COLO829 (cell line): ENCODE data around the gene PLD4.
"Not testable (repeated sequence)": the region's sequence is repeated elsewhere in the genome, so short reads cannot be mapped to it uniquely, and the experiment has no call there.

Experiments used
- DNase-seq: peaks from one replicate; pipeline ENCODE4 v3.0.0; 2012; ENCODE audit warnings: low spot score

The PLD4 gene

DNA sequence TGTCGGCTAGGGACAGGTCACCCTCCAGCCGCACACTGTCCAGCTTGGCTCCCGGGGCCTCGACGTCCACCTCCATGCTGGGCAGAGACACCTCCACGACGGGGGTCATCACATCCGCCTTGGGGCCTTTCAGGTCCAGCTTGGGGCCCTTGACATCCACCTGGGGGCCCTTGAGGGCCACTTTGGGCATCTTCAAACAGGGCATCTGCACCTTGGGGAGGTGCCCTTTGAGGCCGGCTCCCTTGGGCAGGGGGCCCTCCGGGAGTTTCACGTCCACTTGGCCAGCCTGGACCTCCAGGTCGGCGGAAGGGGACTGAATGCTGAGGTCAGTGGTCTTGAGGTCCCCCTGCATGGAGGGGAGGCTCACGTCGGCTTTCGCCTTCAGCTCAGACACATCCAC, 17.9 kb downstream of the PLD4 start:
- no peak for DNase-seq

DNA sequence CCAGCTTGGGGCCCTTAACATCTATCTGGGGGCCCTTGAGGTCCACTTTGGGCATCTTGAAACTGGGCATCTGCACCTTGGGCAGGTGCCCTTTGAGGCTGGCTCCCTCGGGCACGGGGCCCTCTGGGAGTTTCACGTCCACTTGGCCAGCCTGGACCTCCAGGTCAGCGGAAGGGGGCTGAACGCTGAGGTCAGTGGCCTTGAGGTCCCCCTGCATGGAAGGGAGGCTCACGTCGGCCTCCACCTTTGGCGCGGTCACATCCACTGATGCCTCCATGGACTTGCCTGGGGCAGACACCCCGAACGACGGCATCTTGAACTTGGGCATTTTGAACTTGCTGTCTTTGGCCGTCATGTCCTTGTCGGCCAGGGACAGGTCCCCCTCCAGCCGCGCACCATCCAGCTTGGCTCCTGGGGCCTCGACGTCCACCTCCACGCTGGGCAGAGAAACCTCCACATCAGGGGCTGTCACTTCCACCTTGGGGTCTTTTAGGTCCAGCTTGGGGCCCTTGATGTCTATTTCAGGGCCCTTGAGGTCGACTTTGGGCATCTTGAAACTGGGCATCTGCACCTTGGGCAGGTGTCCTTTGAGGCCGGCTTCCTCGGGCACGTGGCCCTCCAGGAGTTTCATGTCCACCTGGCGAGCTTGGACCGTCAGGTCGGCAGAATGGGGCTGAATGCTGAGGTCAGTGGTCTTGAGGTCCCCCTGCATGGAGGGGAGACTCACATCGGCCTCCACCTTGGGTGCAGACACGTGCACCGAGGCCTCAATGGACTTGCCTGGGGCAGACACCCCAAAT, 18.7 kb downstream of the PLD4 start:
- not testable (repeated sequence) for DNase-seq

DNA sequence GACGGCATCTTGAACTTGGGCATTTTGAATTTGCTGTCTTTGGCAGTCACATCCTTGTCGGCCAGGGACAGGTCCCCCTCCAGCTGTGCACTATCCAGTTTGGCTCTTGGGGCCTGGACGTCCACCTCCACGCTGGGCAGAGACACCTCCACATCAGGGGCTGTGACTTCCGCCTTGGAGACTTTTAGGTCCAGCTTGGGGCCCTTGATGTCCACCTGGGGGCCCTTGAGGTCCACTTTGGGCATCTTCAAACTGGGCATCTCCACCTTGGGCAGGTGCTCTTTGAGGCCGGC, 19.3 kb downstream of the PLD4 start:
- not testable (repeated sequence) for DNase-seq

DNA sequence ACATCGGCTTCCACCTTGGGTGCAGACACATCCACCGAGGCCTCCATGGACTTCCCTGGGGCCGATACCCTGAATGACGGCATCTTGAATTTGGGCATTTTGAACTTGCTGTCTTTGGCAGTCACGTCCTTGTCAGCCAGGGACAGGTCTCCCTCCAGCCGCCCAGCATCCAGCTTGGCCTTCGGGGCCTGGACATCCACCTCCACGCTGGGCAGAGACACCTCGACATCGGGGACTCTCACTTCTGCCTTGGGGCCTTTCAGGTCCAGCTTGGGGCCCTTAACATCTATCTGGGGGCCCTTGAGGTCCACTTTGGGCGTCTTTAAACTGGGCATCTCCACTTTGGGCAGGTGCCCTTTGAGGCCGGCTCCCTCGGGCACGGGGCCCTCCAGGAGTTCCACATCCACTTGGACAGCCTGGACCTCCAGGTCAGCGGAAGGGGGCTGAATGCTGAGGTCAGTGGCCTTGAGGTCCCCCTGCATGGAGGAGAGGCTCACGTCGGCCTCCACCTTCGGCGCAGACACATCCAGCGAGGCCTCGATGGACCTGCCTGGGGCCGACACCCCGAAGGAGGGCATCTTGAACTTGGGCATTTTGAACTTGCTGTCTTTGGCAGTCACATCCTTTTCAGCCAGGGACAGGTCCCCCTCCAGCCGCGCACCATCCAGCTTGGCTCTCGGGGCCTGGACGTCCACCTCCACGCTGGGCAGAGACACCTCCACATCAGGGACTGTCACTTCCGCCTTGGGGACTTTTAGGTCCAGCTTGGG, 19.9 kb downstream of the PLD4 start:
- DNase-seq = not testable (repeated sequence)

DNA sequence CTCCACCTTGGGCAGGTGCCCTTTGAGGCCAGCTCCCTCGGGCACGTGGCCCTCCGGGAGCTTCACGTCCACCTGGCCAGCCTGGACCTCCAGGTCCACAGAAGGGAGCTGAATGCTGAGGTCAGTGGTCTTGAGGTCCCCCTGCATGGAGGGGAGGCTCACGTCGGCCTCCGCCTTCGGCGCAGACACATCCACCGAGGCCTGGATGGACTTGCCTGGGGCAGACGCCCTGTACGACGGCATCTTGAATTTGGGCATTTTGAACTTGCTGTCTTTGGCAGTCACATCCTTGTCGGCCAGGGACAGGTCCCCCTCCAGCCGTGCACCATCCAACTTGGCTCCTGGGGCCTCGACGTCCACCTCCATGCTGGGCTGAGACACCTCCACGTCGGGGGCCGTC, 20.6 kb downstream of the PLD4 start:
- DNase-seq = not testable (repeated sequence)

DNA sequence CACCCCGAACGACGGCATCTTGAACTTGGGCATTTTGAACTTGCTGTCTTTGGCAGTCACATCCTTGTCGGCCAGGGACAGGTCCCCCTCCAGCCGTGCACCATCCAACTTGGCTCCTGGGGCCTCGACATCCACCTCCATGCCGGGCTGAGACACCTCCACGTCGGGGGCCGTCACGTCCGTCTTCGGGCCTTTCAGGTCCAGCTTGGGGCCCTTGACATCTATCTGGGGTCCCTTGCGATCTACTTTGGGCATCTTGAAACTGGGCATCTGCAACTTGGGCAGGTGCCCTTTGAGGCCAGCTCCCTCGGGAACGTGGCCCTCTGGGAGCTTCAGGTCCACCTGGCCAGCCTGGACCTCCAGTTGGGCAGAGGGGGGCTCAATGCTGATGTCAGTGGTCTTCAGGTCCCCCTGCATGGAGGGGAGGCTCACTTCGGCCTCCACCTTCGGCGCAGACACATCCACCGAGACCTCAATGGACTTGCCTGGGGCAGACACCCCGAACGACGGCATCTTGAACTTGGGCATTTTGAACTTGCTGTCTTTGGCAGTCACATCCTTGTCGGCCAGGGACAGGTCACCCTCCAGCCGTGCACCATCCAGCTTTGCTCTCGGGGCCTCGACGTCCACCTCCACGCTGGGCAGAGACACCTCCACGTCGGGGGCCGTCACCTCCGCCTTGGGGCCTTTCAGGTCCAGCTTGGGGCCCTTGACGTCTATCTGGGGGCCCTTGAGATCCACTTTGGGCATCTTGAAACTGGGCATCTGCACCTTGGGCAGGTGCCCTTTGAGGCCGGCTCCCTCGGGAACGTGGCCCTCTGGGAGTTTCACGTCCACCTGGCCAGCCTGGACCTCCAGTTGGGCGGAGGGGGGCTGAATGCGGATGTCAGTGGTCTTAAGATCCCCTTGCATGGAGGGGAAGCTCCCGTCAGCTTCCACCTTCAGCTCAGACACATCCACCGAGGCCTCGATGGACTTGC, 21.6 kb downstream of the PLD4 start:
- DNase-seq = not testable (repeated sequence)

DNA sequence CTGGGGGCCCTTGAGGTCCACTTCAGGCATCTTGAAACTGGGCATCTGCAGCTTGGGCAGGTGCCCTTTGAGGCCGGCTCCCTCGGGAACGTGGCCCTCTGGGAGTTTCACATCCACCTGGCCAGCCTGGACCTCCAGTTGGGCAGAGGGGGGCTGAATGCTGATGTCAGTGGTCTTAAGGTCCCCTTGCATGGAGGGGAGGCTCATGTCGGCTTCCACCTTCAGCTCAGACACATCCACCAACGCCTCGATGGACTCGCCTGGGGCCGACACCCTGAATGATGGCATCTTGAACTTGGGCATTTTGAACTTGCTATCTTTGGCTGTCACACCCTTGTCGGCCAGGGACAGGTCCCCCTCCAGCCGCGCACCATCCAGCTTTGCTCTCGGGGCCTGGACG, 22.5 kb downstream of the PLD4 start:
- not testable (repeated sequence) for DNase-seq

DNA sequence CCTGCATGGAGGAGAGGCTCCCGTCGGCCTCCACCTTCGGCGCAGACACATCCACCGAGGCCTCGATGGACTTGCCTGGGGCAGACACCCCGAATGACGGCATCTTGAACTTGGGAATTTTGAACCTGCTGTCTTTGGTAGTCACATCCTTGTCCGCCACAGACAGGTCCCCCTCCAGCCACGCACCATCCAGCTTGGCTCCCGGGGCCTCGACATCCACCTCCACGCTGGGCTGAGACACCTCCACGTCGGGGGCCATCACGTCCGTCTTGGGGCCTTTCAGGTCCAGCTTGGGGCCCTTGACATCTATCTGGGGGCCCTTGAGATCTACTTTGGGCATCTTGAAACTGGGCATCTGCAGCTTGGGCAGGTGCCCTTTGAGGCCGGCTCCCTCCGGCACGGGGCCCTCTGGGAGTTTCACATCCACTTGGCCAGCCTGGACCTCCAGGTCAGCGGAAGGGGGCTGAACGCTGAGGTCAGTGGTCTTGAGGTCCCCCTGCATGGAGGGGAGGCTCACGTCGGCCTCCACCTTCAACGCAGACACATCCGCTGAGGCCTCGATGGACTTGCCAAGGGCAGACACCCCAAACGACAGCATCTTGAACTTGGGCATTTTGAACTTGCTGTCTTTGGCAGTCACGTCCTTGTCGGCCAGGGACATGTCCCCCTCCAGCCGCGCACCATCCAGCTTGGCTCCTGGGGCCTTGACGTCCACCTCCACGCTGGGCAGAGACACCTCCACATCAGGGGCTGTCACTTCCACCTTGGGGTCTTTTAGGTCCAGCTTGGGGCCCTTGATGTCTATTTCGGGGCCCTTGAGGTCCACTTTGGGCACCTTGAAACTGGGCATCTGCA, 23.4 kb downstream of the PLD4 start:
- not testable (repeated sequence) for DNase-seq

DNA sequence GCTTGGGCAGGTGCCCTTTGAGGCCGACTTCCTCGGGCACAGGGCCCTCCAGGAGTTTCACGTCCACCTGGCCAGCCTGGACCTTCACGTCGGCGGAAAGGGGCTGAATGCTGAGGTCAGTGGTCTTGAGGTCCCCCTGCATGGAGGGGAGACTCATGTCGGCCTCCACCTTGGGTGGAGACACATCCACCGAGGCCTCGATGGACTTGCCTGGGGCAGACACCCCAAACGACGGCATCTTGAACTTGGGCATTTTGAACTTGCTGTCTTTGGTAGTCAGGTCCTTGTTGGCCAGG, 24.0 kb downstream of the PLD4 start:
- no peak for DNase-seq

DNA sequence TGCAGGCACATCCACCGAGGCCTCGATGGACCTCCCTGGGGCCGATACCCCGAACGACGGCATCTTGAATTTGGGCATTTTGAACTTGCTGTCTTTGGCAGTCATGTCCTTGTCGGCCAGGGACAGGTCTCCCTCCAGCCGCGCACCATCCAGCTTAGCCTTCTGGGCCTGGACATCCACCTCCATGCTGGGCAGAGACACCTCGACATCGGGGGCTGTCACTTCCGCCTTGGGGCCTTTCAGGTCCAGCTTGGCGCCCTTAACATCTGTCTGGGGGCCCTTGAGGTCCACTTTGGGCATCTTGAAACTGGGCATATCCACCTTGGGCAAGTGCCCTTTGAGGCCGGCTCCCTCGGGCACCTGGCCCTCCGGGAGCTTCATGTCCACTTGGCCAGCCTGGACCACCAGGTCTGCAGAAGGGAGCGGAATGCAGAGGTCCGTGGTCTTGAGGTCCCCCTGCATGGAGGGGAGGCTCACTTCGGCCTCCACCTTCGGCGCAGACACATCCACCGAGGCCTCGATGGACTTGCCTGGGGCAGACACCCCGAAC, 24.8 kb downstream of the PLD4 start:
- not testable (repeated sequence) for DNase-seq

DNA sequence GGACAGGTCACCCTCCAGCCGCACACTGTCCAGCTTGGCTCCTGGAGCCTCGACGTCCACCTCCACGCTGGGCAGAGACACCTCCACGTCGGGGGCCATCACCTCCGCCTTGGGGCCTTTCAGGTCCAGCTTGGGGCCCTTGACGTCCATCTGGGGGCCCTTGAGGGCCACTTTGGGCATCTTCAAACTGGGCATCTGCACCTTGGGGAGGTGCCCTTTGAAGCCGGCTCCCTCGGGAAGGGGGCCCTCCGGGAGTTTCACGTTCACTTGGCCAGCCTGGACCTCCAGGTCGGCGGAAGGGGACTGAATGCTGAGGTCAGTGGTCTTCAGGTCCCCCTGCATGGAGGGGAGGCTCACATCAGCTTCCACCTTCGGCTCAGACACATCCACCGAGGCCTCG, 25.3 kb downstream of the PLD4 start:
- DNase-seq = no peak

DNA sequence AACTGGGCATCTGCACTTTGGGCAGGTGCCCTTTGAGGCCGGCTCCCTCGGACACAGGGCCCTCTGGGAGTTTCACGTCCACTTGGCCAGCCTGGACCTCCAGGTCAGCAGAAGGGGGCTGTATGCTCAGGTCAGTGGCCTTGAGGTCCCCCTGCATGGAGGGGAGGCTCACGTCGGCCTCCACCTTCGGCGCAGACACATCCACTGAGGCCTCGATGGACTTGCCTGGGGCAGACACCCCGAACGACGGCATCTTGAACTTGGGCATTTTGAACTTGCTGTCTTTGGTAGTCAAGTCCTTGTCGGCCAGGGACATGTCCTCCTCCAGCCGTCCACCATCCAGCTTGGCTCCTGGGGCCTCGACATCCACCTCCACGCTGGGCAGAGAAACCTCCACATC, 26.0 kb downstream of the PLD4 start:
- DNase-seq = not testable (repeated sequence)

DNA sequence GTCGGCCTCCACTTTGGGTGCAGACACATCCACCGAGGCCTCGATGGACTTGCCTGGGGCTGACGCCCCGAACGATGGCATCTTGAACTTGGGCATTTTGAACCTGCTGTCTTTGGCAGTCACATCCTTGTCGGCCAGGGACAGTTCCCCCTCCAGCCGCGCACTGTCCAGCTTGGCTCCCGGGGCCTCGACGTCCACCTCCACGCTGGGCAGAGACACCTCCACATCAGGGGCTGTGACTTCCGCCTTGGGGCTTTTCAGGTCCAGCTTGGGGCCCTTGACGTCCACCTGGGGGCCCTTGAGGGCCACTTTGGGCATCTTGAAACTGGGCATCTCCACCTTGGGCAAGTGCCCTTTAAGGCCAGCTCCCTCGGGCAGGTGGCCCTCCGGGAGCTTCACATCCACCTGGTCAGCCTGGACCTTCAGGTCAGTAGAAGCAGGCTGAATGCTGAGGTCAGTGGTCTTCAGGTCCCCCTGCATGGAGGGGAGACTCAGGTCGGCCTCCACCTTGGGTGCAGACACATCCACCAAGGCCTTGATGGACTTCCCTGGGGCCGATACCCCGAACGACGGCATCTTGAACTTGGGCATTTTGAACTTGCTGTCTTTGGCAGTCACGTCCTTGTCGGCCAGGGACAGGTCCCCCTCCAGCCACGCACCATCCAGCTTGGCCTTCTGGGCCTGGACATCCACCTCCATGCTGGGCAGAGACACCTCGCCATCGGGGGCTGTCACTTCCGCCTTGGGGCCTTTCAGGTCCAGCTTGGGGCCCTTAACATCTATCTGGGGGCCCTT, 27.4 kb downstream of the PLD4 start:
- not testable (repeated sequence) for DNase-seq

DNA sequence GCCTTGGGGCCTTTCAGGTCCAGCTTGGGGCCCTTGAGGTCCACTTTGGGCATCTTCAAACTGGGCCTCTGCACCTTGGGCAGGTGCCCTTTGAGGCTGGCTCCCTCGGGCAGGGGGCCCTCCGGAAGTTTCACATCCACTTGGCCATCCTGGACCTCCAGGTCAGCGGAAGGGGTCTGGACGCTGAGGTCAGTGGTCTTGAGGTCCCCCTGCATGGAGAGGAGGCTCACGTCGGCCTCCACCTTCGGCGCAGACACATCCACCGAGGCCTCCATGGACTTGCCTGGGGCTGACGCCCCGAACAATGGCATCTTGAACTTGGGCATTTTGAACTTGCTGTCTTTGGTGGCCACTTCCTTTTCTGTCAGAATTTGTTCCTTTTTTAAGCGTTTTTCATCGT, 28.4 kb downstream of the PLD4 start:
- no peak for DNase-seq

DNA sequence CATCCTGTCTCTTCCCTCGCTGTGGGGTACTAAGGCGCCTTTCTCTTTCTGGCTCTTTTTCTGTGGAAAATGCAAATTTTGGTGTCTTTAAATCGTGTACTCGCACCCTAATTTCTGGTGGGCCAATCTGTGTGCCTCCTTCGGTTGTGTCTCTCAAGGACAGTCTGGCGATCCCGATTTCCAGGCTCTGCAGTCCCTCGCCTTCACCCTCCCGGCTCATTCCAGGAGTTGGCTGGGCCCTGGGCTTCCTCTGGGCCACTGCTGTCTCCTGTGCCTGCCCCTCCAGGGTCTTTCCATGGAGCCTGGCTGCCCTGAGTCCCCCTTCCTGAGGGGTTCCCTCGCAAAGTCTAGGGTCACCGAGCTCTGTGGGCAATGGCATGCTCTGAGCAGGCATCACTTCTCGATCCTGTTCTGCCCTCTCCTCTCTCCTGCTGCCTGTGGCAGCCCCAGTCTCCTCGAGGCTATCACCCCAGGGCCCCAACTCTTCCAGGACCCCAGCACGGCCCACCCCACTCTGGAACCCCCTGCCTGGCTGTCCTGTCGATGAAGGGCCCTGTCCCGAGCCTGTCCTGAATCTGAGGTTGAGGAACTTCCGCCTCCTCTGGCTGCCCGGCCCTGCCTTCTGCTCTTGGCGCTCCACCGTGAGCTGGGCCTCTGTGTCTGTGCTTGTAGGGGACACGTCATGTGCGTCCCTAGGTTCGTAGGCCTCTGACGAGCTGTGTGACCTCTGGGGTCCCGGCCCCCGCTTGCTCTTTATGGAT, 29.4 kb downstream of the PLD4 start:
- DNase-seq = no peak

DNA sequence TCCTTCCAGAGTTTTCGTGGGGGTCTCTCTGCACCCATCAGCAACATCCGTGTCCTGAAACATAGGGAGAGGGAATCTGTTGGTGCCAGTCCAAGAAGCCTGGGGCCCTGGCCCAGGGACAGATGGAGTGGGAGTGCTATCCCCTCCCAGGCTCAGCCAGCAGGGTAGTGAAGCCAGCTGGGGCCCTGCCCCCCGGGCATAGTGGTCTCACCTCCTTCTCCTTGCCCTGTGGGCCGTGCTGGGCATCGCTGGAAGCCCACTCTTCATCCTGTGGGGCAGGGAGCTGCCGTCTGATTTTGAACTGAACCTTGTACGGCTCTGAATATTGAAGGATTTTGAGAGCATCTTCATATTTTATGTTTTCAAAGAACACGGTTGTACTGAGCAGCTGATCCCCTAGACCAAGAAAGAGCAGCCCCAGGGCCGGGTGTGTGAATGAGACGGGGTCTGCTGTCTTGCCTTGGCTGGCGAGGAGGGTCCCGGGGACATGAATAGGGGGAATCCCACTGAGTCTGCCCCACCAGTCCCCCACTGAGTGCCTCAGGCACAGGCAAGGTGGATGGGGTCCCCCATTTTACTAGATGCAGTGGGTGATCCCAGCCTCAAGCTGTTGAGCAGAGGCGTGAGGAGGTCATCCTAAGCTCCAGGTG, 30.2 kb downstream of the PLD4 start:
- no peak for DNase-seq

DNA sequence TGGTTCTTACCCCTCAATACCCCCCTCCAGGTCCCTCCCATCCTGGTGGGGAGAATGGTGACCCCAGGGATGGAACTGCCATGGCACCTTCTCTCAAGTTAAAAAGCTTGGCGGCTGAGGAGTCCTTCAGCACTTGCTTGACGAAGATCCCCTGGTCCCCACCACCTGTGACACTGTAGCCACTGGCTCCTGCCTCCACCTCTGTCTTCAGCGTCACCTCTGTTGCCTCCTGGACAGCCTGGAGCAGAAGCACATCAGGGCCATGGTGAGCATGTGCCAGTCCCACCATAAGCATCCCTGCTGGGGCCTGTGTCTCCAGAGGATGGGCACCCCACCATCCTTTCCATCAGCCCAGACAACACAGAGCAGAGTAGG, 30.7 kb downstream of the PLD4 start:
- DNase-seq = no peak

DNA sequence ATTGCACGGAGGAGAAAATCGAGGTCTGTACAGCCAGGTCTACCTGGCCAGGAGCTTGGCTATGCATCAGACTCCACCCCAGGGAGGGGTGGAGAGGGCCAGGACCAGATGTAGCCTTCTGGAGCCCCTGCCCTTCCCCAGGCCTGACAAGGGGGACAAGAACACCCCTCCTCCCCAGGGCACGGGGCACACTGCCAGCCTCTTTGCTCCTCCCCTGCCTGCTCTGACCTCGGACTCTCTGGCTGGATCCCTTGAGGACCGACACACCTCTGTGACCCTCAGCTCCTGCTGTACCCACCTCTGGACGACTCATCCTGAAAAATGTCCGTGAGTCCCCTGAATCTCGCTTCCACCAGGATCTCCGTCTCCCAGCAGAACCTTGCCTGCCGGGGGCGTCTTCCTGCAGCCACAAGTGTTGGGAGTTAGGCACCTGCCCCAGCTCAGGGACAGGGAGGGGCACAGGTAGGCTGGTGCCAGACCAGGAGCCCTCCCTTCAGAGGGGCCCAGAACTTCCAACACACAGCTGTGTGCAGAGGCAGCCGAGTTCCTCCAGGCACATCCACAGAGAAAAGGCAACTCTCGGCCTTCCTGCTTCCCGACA, 31.7 kb downstream of the PLD4 start:
- no peak for DNase-seq
